ENCODE measurements around the gene NKX1-2. TPM values are rescaled to one million over a fixed set of nuclear protein-coding genes. Genes with fewer than 3 reads are reported as not detected.

The NKX1-2 gene
- total RNA-seq, 6 experiments from 2014 or later: not detected

DNA sequence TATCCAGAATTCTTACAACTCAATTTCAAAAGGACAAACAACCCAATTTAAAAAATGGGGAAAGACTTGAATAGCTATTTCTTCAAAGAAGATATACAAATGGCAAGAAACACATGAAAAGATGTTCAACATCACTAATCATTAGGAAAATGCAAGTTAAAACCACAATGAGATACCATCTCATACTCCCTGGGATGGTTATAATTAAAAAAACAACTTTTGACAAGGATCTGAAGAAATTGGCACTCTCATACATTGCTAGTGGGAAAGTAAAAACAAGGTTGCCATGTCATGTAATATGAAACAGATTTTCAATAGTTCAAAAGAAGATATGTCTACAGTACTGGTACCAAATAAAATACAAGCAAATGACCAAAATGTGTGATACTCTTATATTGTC lies 40.1 kb downstream of the NKX1-2 start:
- Mint-ChIP-seq H3K27me3 (ENCODE audit: insufficient read depth) (no peaks in the 10 kb centered on the region; the same call in 1 of the 2 replicates), H3K9me3 (no peaks in the 10 kb centered on the region), H3K4me3 (no peak overlapping the region), H3K27ac (no peak overlapping the region), H3K4me1 (ENCODE audit: low read depth) (peaks cover 16% of the 10 kb centered on the region), H3K36me3 (ENCODE audit: low read depth) (peaks cover 22% of the 10 kb centered on the region)
- TF ChIP-seq CTCF (IDR thresholded peaks at IDR 0.05): no peak
- DNase-seq: no peak

DNA sequence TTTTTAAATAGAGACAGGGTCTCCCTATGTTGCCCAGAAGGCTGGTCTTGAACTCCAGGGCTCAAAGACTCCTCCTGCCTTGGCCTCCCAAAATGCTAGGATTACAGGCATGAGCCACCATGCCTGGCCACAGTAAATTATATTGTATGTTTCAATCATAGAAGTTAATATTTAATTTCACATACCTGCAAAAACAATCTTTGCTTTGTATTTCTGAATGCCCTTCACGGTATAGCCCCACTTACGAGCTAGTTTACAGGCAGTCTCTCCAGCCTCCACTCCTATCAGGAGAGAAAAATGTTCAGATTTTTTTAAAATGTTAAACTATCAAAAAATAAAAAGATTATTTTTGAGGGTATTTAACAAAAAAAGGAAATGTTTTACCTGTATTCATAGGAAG lies 41.5 kb downstream of the NKX1-2 start:
- no peak for TF ChIP-seq CTCF (IDR thresholded peaks at IDR 0.05)

DNA sequence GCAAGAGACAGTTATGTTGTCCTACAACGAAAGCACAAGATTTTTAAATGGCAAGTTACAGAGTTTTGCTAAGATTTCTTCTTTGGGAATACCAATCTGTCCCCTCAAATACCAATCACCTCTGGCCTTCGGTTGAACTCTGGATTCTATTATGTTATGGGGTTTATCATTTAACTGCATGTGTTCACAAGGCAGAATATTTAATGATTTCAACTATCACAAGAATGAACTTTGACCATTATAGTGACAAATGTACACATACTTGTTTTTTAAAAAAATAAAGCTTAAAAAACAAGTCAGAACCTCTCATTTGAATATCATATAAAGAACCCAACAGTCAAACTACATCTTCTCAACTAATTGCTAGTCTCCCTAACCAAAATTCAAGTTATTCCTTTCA lies 42.4 kb downstream of the NKX1-2 start:
- H3K36me3 Mint-ChIP-seq (ENCODE audit: low read depth): peaks cover 31% of the 10 kb centered on the region
- H3K9me3 Mint-ChIP-seq: no peaks in the 10 kb centered on the region
- no peak for DNase-seq
- H3K4me3 Mint-ChIP-seq: no peak overlapping the region
- no peak overlapping the region for H3K27ac Mint-ChIP-seq
- no peaks in the 10 kb centered on the region; the same call in 1 of the 2 replicates for H3K27me3 Mint-ChIP-seq (ENCODE audit: insufficient read depth)
- H3K4me1 Mint-ChIP-seq (ENCODE audit: low read depth): peaks cover 8% of the 10 kb centered on the region
- no peak for TF ChIP-seq CTCF (IDR thresholded peaks at IDR 0.05)

More for the DNA sequence above, 41.5 kb downstream of the NKX1-2 start:
- H3K36me3 Mint-ChIP-seq (ENCODE audit: low read depth): peaks cover 29% of the 10 kb centered on the region
- DNase-seq: no peak
- H3K4me3 Mint-ChIP-seq: no peak overlapping the region
- no peak overlapping the region for H3K27ac Mint-ChIP-seq
- no peaks in the 10 kb centered on the region for H3K9me3 Mint-ChIP-seq
- no peaks in the 10 kb centered on the region; the same call in 1 of the 2 replicates for H3K27me3 Mint-ChIP-seq (ENCODE audit: insufficient read depth)
- H3K4me1 Mint-ChIP-seq (ENCODE audit: low read depth): peaks cover 8% of the 10 kb centered on the region

DNA sequence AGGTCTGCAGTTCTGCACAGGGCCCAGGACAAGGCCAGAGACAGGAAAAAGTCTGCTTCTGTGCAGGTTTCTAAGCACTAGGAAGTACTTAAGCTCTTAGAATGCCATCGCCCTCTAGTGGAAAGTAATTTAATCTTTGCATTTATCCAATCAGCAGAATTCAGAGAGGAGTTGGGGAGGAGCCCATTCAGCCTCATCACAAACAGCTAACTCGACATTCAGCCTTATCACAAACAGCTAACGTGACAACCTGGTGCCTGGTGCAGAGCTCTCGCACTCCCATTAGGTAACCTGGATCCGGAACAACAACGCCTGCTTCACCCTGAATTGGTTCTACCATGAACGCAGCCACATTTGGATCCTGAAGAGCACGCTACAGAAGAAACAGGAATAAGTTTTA lies 46.3 kb downstream of the NKX1-2 start:
- Mint-ChIP-seq H3K27ac (no peak overlapping the region), H3K36me3 (ENCODE audit: low read depth) (peaks cover 35% of the 10 kb centered on the region), H3K4me1 (ENCODE audit: low read depth) (no peaks in the 10 kb centered on the region), H3K27me3 (ENCODE audit: insufficient read depth) (no peaks in the 10 kb centered on the region; the same call in 1 of the 2 replicates), H3K4me3 (no peak overlapping the region), H3K9me3 (no peaks in the 10 kb centered on the region)
- peak; percentile 81 for DNase-seq
- peak; percentile 80 for TF ChIP-seq CTCF (IDR thresholded peaks at IDR 0.05)

- Mint-ChIP-seq H3K4me1 (ENCODE audit: low read depth) (no peaks in the 10 kb centered on the region), H3K27ac (no peak overlapping the region), H3K36me3 (ENCODE audit: low read depth) (peaks cover 34% of the 10 kb centered on the region), H3K9me3 (no peaks in the 10 kb centered on the region), H3K4me3 (no peak overlapping the region), H3K27me3 (ENCODE audit: insufficient read depth) (no peaks in the 10 kb centered on the region)
- no peak for DNase-seq
- no peak for TF ChIP-seq CTCF (IDR thresholded peaks at IDR 0.05)
Observed at GRCh38 chr10:124402273-124402672, 47.6 kb downstream of the NKX1-2 start.

DNA sequence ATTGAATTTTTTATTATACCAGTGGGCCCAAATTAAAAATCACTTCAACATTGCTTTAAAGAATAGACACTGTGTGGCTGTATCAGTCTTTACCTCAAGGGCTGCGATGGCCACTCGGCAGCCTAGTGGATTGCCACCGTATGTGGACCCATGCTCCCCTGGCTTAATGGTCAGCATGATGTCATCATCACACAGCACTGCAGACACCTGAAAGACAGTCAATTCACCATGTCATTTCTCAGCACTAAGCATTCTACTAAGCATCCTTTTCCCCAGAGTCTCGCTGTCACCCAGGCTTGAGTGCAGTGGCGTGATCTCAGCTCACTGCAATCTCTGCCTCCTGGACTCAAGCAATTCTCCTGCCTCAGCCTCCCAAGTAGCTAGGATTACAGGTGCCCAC lies 48.2 kb downstream of the NKX1-2 start:
- DNase-seq: no peak
- TF ChIP-seq CTCF (IDR thresholded peaks at IDR 0.05): no peak
- Mint-ChIP-seq H3K27ac (no peak overlapping the region), H3K9me3 (no peaks in the 10 kb centered on the region), H3K27me3 (ENCODE audit: insufficient read depth) (no peaks in the 10 kb centered on the region), H3K36me3 (ENCODE audit: low read depth) (peaks cover 28% of the 10 kb centered on the region), H3K4me3 (no peak overlapping the region), H3K4me1 (ENCODE audit: low read depth) (no peaks in the 10 kb centered on the region)
